HUES6 (cell line): ENCODE results near the gene SLC16A3.

Source experiments
- H3K27ac ChIP-seq: 2 replicates; pipeline ENCODE4 v1.7.0; 2013; ENCODE audit warnings: low read depth, mild to moderate bottlenecking, low read length, inconsistent platforms
- H3K27me3 ChIP-seq: 2 replicates; pipeline ENCODE4 v1.6.1; 2013; ENCODE audit warnings: low read length; ENCODE audit not compliant: control insufficient read depth, insufficient read depth
- H3K36me3 ChIP-seq: 2 replicates; pipeline ENCODE4 v1.6.1; 2013; ENCODE audit warnings: low read length; ENCODE audit not compliant: control insufficient read depth, insufficient read depth
- H3K4me1 ChIP-seq: 2 replicates; pipeline ENCODE4 v1.6.1; 2013; ENCODE audit warnings: low read length; ENCODE audit not compliant: control insufficient read depth, insufficient read depth
- H3K4me3 ChIP-seq: 2 replicates; pipeline ENCODE4 v1.5.1; 2013; ENCODE audit warnings: low read depth, low read length
- H3K9ac ChIP-seq: one replicate; pipeline ENCODE4 v1.6.1; 2013; ENCODE audit warnings: mild to moderate bottlenecking, low read length
- H3K9me3 ChIP-seq: 2 replicates; pipeline ENCODE4 v1.6.1; 2013; ENCODE audit warnings: low read depth, low read length; ENCODE audit not compliant: control insufficient read depth, insufficient read depth

Gene SLC16A3

DNA sequence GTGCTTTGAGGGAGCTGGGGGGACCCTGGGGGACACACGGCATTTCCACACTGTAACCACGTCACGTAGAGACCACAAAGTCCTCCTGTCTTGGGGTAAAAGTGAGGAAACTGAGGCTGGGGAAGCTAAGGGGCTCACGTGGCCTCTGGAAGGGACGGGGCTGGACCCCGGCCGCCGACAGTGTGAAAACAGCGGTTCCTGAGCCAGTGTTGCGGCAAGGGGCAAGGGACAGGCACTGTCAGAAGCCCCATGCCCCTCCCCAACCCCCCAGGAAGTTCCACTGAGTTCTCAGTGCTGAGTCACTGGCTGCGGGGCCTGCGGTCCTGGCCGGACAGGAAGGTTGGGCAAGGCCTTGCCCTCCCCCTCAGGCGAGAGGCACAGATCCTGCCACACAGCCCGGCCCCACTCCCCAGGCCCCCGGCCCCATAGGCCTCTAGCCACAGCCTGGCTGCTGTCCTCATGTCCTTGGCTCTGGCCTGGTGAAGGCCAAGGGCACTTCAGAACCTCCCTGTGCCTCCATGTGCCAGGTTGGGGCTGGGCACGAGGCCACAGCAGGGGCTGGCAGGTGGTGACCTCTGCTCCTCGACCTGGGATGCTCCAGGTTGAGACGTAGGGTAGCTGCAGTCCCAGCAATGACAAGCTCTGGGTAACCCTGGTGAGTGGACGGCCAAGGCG is 11.2 kb upstream of the SLC16A3 start:
- Histone ChIP-seq H3K4me1 (peaks cover 10% of the 10 kb centered on the region; the same call in 1 of the 2 replicates), H3K9ac (peak overlapping the region; percentile 42), H3K36me3 (no peaks in the 10 kb centered on the region), H3K4me3 (no peak overlapping the region), H3K27ac (no peak overlapping the region), H3K27me3 (peaks cover 11% of the 10 kb centered on the region), H3K9me3 (no peaks in the 10 kb centered on the region)

DNA sequence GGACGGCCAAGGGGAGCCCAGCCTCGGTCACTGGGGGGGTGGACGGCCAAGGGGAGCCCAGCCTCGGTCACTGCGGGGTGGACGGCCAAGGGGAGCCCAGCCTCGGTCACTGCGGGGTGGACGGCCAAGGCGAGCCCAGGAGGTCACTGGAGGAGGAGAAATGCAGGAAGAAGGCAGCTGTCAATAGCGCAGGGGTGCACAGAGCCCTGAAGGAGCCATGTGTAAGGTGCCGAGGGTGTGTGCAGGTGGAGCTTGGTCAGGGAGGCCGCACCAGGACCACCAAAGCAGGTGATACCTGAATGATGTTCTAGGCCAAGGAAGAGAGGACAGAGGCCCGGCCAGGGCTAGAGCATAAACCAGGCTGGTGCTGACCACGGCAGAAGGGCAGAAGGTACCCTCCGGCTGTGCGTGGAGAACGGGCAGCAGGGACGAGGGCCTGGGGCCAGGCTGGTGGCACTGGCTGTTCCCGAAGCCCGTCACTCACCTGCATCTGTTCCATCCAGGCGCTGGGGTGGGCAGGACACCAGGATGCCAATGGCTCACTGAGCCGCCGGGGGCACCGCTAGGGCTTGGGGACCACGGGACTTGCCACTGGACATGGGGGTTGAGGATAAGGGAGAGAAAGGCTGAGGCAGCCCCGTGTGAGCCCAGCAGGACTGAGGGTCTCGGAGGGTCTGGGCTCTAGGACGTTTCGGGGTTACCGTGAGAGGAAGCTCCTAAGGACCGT is 10.3 kb upstream of the SLC16A3 start:
- Histone ChIP-seq H3K4me1 (peaks cover 9% of the 10 kb centered on the region; the same call in 1 of the 2 replicates), H3K9me3 (no peaks in the 10 kb centered on the region), H3K36me3 (no peaks in the 10 kb centered on the region), H3K27me3 (peaks cover 7% of the 10 kb centered on the region), H3K27ac (no peak overlapping the region), H3K9ac (no peak overlapping the region), H3K4me3 (no peak overlapping the region)

DNA sequence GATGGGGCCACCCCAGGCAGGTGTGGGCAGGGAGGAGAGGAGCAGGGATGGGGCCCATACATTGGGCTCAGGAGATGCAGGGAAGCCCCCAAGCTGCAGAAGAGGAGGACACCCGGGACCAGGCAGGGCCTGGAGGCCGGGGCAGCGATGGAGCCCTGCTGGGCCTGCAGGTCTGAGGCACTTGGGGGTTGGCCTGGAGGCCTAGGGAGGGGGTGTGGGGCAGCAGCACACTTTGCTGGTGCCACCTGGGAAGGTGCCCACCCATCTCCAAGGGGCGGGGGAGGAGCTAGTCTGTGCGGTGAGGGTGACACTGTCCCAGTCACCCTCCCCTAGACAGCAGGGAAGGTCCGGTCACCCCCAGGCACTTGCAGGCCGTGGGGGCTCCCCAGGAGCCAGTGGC is 9.8 kb upstream of the SLC16A3 start:
- Histone ChIP-seq H3K36me3 (no peaks in the 10 kb centered on the region), H3K27ac (no peak overlapping the region), H3K4me1 (peaks cover 7% of the 10 kb centered on the region; the same call in 1 of the 2 replicates), H3K9me3 (no peaks in the 10 kb centered on the region), H3K27me3 (peaks cover 3% of the 10 kb centered on the region), H3K9ac (no peak overlapping the region), H3K4me3 (no peak overlapping the region)

DNA sequence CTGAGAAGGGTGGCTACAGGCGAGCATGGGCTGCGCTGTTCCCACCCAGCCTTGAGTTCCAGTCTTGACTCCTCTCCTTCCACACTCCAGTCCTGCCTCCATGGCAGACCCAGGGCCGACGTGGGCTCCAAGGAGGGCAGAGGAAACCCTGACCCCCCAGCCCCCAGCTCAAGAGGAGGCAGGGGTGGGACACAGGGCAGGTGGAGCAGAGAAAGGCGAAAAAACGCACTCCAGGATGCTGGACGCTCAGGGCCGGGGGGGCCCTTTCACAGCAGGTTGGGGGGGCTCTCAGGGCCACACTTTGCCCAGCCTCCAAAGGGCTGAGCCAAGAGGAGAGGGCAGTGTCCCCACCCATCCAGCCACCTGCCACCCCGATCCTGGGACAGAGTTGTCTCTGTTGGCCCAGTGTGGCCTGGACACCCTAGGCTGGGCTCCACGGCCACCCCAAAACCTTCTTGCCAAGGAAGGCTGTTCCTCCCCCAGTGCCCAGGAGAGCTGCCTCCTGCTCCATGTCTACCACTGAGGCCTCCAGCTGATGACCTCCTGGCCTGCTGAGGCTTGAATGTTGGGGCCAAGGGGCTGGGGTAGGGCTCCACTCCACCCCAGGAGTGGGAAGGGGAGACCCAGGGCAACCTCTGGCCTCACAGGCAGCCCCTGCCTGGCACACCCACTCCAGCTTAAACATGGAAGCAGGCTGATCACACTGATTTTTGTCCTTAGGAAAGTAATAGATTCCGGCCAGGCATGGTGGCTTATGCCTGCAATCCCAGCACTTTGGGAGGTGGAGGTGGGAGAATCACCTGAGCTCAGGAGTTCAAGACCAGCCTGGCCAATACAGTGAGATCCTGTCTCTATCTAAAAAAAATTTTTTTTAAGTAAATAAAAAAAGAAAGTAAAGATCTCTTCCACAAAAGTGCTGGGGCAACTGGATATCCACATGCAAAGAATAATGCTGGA is 8.8 kb upstream of the SLC16A3 start:
- Histone ChIP-seq H3K27ac (no peak overlapping the region), H3K36me3 (no peaks in the 10 kb centered on the region), H3K4me3 (no peak overlapping the region), H3K4me1 (peaks cover 7% of the 10 kb centered on the region; the same call in 1 of the 2 replicates), H3K9me3 (no peaks in the 10 kb centered on the region), H3K27me3 (no peaks in the 10 kb centered on the region; the same call in 1 of the 2 replicates), H3K9ac (no peak overlapping the region)

DNA sequence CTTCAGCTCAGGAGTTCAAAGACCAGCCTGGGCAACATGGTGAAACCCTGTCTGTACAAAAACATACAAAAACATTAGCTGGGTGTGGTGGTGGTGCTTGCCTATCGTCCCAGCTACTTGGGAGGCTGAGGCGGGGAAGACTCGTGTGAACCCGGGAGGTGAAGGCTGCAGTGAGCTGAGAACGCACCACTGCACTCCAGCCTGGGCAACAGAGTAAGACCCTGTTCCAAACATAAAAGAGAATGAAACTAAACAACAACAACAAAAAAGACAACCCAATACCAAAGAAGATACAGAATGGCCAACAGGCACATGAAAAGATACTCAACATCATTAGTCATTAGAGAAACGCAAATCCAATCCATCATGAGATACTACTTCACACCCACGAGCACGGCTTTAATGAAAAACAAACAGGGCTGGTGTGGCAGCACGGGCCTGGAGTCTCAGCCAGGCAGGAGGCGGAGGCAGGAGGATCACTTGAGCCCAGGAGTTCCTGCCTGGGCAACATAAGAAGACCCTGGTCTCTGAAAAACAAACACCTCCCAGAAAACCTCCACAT is 7.4 kb upstream of the SLC16A3 start:
- peaks cover 11% of the 10 kb centered on the region; the same call in 1 of the 2 replicates for H3K4me1 ChIP-seq

DNA sequence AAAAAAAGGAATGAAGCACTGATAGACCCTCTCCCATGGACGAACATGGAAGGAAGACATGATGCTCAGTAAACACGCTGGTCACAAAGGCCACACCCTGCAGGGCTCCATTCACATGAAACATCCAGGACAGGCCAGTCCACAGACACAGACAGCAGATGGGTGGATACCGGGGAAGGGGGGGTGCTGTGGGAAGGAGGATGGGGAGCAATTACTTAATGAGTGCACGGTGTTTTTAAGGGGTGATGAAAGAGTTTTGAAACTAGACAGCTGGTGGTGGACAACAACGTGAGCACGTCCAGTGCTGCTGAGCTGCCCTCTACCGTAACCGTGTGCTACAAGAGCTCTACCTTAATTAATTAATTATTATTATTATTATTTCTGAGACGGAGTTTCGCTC is 6.0 kb upstream of the SLC16A3 start:
- Histone ChIP-seq H3K36me3 (no peaks in the 10 kb centered on the region), H3K4me1 (peaks cover 5% of the 10 kb centered on the region; the same call in 1 of the 2 replicates), H3K9ac (no peak overlapping the region), H3K27me3 (peaks cover 12% of the 10 kb centered on the region), H3K4me3 (no peak overlapping the region), H3K27ac (no peak overlapping the region), H3K9me3 (no peaks in the 10 kb centered on the region)

More for the DNA sequence above, 7.4 kb upstream of the SLC16A3 start:
- H3K36me3 ChIP-seq, result no peaks in the 10 kb centered on the region
- no peaks in the 10 kb centered on the region for H3K9me3 ChIP-seq
- no peak overlapping the region for H3K27ac ChIP-seq
- no peak overlapping the region for H3K4me3 ChIP-seq
- peaks cover 3% of the 10 kb centered on the region; the same call in 1 of the 2 replicates for H3K27me3 ChIP-seq
- H3K9ac ChIP-seq, result no peak overlapping the region

DNA sequence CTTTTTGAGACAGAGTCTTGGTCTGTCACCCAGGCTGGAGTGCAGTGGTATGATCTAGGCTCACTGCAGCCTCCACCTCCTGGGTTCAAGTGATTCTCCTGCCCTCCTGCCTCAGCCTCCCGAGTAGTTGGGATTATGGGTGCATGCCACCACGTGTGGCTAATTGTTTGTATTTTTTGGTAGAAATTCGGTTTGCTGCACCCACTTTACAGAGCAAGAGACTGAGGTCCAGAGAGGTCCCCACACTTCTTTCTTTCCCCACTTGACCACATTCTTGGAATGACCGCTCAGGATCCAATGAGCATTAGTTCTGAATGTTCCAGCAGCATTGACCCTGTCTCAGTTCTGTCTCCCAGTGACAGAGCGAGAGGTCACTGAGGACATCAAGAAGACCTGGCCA is 5.3 kb upstream of the SLC16A3 start:
- Histone ChIP-seq H3K27ac (no peak overlapping the region), H3K9ac (no peak overlapping the region), H3K4me1 (peaks cover 5% of the 10 kb centered on the region; the same call in 1 of the 2 replicates), H3K36me3 (no peaks in the 10 kb centered on the region), H3K9me3 (no peaks in the 10 kb centered on the region), H3K4me3 (no peak overlapping the region), H3K27me3 (peaks cover 19% of the 10 kb centered on the region)

DNA sequence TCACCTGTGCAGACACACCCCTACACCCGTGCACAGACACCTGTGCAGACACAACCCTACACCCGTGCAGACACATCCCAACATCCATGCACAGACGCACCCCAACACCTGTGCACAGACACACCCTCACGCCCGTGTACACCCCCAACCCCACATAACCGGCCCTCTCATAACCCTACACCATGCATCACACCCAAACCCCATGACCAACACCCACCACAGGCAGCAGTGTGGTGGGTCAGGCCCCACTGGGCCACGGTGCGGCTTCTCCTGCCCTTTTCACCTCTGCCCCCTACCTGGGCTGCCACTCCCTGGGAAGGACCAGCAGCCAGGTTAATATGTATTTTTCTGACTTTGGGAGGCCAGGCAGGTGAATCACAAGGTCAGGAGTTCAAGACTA is 4.2 kb upstream of the SLC16A3 start:
- H3K9me3 ChIP-seq, result no peaks in the 10 kb centered on the region
- peaks cover 27% of the 10 kb centered on the region for H3K27me3 ChIP-seq
- H3K9ac ChIP-seq, result no peak overlapping the region
- peaks cover 5% of the 10 kb centered on the region; the same call in 1 of the 2 replicates for H3K4me1 ChIP-seq
- H3K36me3 ChIP-seq, result no peaks in the 10 kb centered on the region
- H3K27ac ChIP-seq, result no peak overlapping the region
- no peak overlapping the region for H3K4me3 ChIP-seq

DNA sequence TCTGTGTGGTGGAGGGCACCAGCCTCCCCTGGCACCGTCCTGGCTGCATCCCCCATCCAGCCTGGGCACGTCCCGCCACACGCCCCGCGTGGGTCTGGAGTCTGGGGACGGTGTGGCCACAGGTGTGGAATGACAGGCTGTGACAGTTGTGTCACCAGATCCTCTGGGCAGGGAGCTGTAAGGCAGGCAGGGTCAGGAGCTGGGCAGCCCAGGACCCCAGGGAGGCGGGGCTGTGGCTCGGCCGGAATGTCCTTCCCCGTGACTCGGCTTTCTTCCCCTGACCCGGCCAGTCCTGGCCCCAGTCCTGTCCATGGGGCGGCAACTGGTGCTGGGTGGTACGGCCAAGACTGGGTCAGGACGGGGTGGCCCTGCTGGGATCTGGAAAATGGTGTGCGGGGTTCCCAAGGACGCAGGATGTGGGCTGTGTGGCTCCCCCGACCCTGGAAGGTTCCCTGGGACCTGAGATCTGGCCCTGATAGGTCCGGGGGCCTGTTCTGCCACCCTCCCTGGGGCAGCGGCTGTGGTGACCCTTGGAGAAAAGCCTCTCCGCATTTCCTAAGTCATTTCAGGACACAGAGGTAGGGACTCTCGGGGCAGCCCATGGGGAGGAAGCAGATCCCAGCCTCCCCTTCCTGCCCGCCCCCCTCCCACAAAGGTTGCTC is 3.3 kb upstream of the SLC16A3 start:
- Histone ChIP-seq H3K27ac (no peak overlapping the region), H3K36me3 (no peaks in the 10 kb centered on the region), H3K9ac (no peak overlapping the region), H3K4me1 (peaks cover 10% of the 10 kb centered on the region; the same call in 1 of the 2 replicates), H3K27me3 (peaks cover 35% of the 10 kb centered on the region), H3K9me3 (no peaks in the 10 kb centered on the region), H3K4me3 (no peak overlapping the region)

DNA sequence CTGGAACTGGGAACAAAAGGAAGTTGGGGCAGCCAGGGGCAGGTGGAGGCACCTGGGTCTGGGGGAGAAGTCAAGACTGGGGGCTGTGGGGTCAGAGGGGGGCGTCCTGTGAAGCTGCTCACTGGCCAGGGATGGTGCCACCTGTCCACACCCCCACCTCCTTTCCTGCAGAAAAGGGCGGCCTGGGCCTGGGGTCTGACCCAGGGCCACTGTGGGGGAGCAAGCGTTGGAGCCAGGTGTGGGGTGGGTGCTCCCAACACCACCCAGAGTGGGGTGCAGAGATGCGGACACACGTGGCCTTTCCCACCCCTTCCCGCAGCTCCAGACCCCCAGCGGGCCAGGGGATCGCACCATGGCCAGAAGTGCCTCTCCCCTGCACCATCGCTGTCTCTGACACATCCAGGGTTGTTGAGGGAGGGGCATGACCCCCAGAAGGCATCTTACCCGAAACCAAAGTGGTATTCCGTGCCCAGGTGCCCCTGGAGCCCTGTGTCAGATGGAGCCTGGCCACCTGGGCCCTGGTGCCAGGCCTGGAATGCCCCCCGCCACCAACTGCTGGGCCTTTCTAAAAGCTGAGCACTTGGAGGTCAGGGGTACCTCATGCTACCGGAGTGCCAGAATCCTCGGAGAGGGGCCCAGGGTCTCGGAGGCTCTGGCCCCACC is 2.6 kb upstream of the SLC16A3 start:
- H3K9me3 ChIP-seq, result no peaks in the 10 kb centered on the region
- peaks cover 42% of the 10 kb centered on the region for H3K27me3 ChIP-seq
- H3K4me3 ChIP-seq, result no peak overlapping the region
- H3K27ac ChIP-seq, result no peak overlapping the region
- peaks cover 10% of the 10 kb centered on the region; the same call in 1 of the 2 replicates for H3K4me1 ChIP-seq
- H3K9ac ChIP-seq, result no peak overlapping the region
- H3K36me3 ChIP-seq, result no peaks in the 10 kb centered on the region
